ENCODE results near the gene DISP2. TPM values are rescaled to one million over a fixed set of nuclear protein-coding genes. Genes with fewer than 3 reads are reported as not detected.

The DISP2 gene
- total RNA-seq, 2 donors from 2014 or later: 0.04 to 0.40 TPM

GRCh38 chr15:40340038-40340739, 17.8 kb upstream of the DISP2 start:
- no peak overlapping the region for H3K4me3 ChIP-seq (ENCODE audit: low read length)
- H3K27ac ChIP-seq (ENCODE audit: low read depth, low read length): no peak overlapping the region
- no peak overlapping the region for H3K27ac Mint-ChIP-seq

GRCh38 chr15:40340740-40341400, 17.1 kb upstream of the DISP2 start, which contains the start of gene CCDC9B:
Gene CCDC9B, minus strand, starts transcription at chr15:40340939. Its CDS starts 120 bp downstream, at chr15:40340819.
- no peak for DNase-seq
- no peaks in the 10 kb centered on the region for H3K27me3 ChIP-seq (ENCODE audit: control insufficient read depth, insufficient read depth, low read length, poor library complexity, severe bottlenecking)
- peaks cover 7% of the 10 kb centered on the region for H3K4me1 Mint-ChIP-seq
- no peak within 1 kb of the TSS for H3K27ac Mint-ChIP-seq
- 79 to 100% methylated on average over 2 to 17 of the region's 17 CpGs for WGBS, 2 experiments (ENCODE audit: insufficient coverage in 1 of 2, insufficient read length in 1 of 2)
- no peaks in the 10 kb centered on the region for H3K36me3 ChIP-seq (ENCODE audit: control insufficient read depth, insufficient read depth, low read length)
- H3K36me3 Mint-ChIP-seq (ENCODE audit: low read depth): no peaks in the 10 kb centered on the region
- no peak within 1 kb of the TSS for H3K9ac ChIP-seq (ENCODE audit: extremely low read depth, low read length, poor library complexity, severe bottlenecking)
- no peak within 1 kb of the TSS for H3K27ac ChIP-seq (ENCODE audit: low read depth, low read length)
- no peak within 1 kb of the TSS for H3K4me3 Mint-ChIP-seq
- H3K27me3 Mint-ChIP-seq (ENCODE audit: insufficient read depth): peaks cover 8% of the 10 kb centered on the region
- no peaks in the 10 kb centered on the region for H3K9me3 Mint-ChIP-seq
- no peak within 1 kb of the TSS for H3K4me3 ChIP-seq (ENCODE audit: low read length)
- H3K4me1 ChIP-seq (ENCODE audit: control insufficient read depth, insufficient read depth, low read length): no peaks in the 10 kb centered on the region
- TF ChIP-seq CTCF (conservative IDR thresholded peaks at IDR 0.05): no peak
- no peaks in the 10 kb centered on the region for H3K9me3 ChIP-seq (ENCODE audit: control insufficient read depth, low read length)

More at GRCh38 chr15:40340038-40340739, 17.8 kb upstream of the DISP2 start:
- Mint-ChIP-seq H3K4me3 (no peak overlapping the region), H3K36me3 (ENCODE audit: low read depth) (no peaks in the 10 kb centered on the region), H3K9me3 (no peaks in the 10 kb centered on the region), H3K27me3 (ENCODE audit: insufficient read depth) (peaks cover 10% of the 10 kb centered on the region), H3K4me1 (peaks cover 7% of the 10 kb centered on the region)
- 81 to 85% methylated on average over 8 to 14 of the region's 14 CpGs for WGBS, 2 experiments (ENCODE audit: insufficient coverage in 1 of 2, insufficient read length in 1 of 2)
- H3K9me3 ChIP-seq (ENCODE audit: control insufficient read depth, low read length): no peaks in the 10 kb centered on the region
- no peaks in the 10 kb centered on the region for H3K36me3 ChIP-seq (ENCODE audit: control insufficient read depth, insufficient read depth, low read length)
- H3K27me3 ChIP-seq (ENCODE audit: control insufficient read depth, insufficient read depth, low read length, poor library complexity, severe bottlenecking): no peaks in the 10 kb centered on the region
- H3K9ac ChIP-seq (ENCODE audit: extremely low read depth, low read length, poor library complexity, severe bottlenecking): no peak overlapping the region
- DNase-seq: no peak
- TF ChIP-seq CTCF (conservative IDR thresholded peaks at IDR 0.05): no peak
- no peaks in the 10 kb centered on the region for H3K4me1 ChIP-seq (ENCODE audit: control insufficient read depth, insufficient read depth, low read length)

- no peak overlapping the region for H3K27ac ChIP-seq (ENCODE audit: low read depth, low read length)
- DNase-seq: no peak
- H3K9me3 ChIP-seq (ENCODE audit: control insufficient read depth, low read length): no peaks in the 10 kb centered on the region
- no peak overlapping the region for H3K4me3 ChIP-seq (ENCODE audit: low read length)
- peaks cover 4% of the 10 kb centered on the region for H3K27me3 Mint-ChIP-seq (ENCODE audit: insufficient read depth)
- no peaks in the 10 kb centered on the region for H3K9me3 Mint-ChIP-seq
- no peaks in the 10 kb centered on the region for H3K36me3 ChIP-seq (ENCODE audit: control insufficient read depth, insufficient read depth, low read length)
- H3K36me3 Mint-ChIP-seq (ENCODE audit: low read depth): no peaks in the 10 kb centered on the region
- no peak for TF ChIP-seq CTCF (conservative IDR thresholded peaks at IDR 0.05)
- H3K27ac Mint-ChIP-seq: no peak overlapping the region
- H3K4me3 Mint-ChIP-seq: no peak overlapping the region
- H3K9ac ChIP-seq (ENCODE audit: extremely low read depth, low read length, poor library complexity, severe bottlenecking): no peak overlapping the region
- peaks cover 14% of the 10 kb centered on the region for H3K4me1 Mint-ChIP-seq
- WGBS, 2 experiments (ENCODE audit: insufficient coverage in 1 of 2, insufficient read length in 1 of 2): 78 to 88% methylated on average over 3 to 7 of the region's 7 CpGs
- peaks cover 3% of the 10 kb centered on the region for H3K4me1 ChIP-seq (ENCODE audit: control insufficient read depth, insufficient read depth, low read length)
- H3K27me3 ChIP-seq (ENCODE audit: control insufficient read depth, insufficient read depth, low read length, poor library complexity, severe bottlenecking): no peaks in the 10 kb centered on the region
Measured at GRCh38 chr15:40342416-40343320, 15.4 kb upstream of the DISP2 start.

Data from endodermal cell (in vitro differentiated cells).